Measurements from ENCODE around the gene NIT1. TPM values are rescaled to one million over a fixed set of nuclear protein-coding genes. Genes with fewer than 3 reads are reported as not detected.

Gene NIT1
- total RNA-seq, 1 experiment from 2014 or later, result 52.9 TPM

DNA sequence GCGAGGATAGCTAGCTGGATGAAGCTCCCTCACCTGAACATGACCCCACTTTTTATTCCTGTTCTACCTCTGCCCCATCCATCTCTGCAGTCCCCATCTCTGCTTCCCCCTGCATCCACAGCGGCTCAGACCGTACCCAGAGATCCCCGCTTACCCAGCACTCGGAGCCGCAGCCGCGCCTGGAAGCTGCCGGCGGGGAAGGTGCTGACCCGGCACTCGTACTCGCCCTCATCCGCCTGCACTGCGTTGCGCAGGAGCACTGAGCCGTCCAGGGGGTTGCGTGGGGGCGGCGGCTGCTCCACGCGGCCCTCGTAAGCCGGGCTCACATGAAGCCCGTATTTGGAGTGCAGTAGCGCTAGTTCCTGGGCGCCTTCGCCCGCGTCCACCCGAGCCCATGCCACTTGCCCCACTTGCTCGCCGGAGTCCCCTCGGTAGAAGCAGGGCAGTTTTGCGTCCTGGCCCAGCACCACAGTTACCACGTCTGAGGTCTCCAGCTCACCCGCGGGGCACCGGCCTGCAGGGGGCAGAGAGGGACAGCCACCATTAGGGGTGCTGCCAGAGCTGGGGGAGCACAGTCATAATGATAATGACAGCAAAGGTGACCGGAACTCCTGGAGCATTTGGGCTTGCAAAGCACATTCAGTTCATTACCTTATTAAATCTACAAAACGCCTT, 38.3 kb upstream of the NIT1 start:
- H3K9me3 Mint-ChIP-seq (ENCODE audit: low read depth, unreplicated experiment), result no peaks in the 10 kb centered on the region
- intact Hi-C loops (cut with micrococcal nuclease; ENCODE audit: unreplicated experiment), result loop anchor here (5.0 kb wide), 1 partner anchor 32 kb away; the partner anchor contains the start of gene USF1
- CTCF ChIA-PET, result interaction anchor here (2.1 kb wide), 1 partner anchor 10 kb away, joined by 4 read pairs; the partner anchor contains the start of gene NECTIN4
- peaks cover 49% of the 10 kb centered on the region for H3K4me1 Mint-ChIP-seq (ENCODE audit: low read depth, unreplicated experiment)
- BruUV-seq (replicated peaks), result no TSS peak
- TF ChIP-seq, protein P1, sequence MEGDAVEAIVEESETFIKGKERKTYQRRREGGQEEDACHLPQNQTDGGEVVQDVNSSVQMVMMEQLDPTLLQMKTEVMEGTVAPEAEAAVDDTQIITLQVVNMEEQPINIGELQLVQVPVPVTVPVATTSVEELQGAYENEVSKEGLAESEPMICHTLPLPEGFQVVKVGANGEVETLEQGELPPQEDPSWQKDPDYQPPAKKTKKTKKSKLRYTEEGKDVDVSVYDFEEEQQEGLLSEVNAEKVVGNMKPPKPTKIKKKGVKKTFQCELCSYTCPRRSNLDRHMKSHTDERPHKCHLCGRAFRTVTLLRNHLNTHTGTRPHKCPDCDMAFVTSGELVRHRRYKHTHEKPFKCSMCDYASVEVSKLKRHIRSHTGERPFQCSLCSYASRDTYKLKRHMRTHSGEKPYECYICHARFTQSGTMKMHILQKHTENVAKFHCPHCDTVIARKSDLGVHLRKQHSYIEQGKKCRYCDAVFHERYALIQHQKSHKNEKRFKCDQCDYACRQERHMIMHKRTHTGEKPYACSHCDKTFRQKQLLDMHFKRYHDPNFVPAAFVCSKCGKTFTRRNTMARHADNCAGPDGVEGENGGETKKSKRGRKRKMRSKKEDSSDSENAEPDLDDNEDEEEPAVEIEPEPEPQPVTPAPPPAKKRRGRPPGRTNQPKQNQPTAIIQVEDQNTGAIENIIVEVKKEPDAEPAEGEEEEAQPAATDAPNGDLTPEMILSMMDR (IDR thresholded peaks at IDR 0.05; ENCODE audit: unreplicated experiment), result no peak
- no peak overlapping the region for H3K27ac Mint-ChIP-seq (ENCODE audit: unreplicated experiment)
- no peaks in the 10 kb centered on the region for H3K27me3 Mint-ChIP-seq (ENCODE audit: unreplicated experiment)
- no peak overlapping the region for H3K4me3 Mint-ChIP-seq (ENCODE audit: low read depth, unreplicated experiment)
- peaks cover 65% of the 10 kb centered on the region for H3K36me3 Mint-ChIP-seq (ENCODE audit: insufficient read depth, unreplicated experiment)
- DNase-seq, result no peak

- no TSS peak for BruUV-seq (replicated peaks)
- Mint-ChIP-seq H3K4me3 (ENCODE audit: low read depth, unreplicated experiment) (peak overlapping the region; percentile 14), H3K9me3 (ENCODE audit: low read depth, unreplicated experiment) (no peaks in the 10 kb centered on the region), H3K27me3 (ENCODE audit: unreplicated experiment) (no peaks in the 10 kb centered on the region), H3K4me1 (ENCODE audit: low read depth, unreplicated experiment) (peaks cover 61% of the 10 kb centered on the region), H3K36me3 (ENCODE audit: insufficient read depth, unreplicated experiment) (peaks cover 66% of the 10 kb centered on the region), H3K27ac (ENCODE audit: unreplicated experiment) (peak overlapping the region; percentile 25)
- TF ChIP-seq, protein P1 (IDR thresholded peaks at IDR 0.05; ENCODE audit: unreplicated experiment), result no peak
- intact Hi-C loops (cut with micrococcal nuclease; ENCODE audit: unreplicated experiment), result loop anchor here (5.0 kb wide), 1 partner anchor 33 kb away; the partner anchor contains the start of gene USF1
- no peak for DNase-seq
- CTCF ChIA-PET, result interaction anchor here (2.1 kb wide), 1 partner anchor 8 kb away, joined by 4 read pairs; the partner anchor contains the start of gene NECTIN4
Measured at GRCh38 chr1:161080441-161081405, 37.2 kb upstream of the NIT1 start.

DNA sequence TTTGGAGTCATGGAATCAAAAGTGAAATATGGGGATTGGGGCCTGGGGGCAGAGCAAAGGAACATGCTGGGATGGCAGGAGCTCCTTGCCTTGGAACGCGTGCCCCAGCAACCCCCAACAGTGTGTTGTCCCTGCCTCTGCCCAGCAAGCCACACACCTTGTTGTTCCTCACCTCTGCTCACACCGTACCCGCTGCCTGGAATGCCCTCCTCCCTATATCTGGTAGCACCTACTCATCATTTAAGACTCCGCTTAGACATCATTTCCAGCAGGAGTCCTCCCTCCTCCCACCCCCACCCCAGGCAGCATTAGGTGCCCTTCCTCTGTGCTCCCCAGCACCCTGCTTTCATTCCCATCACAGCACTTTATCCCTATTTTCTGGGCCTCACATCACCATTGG, 36.4 kb upstream of the NIT1 start:
- Mint-ChIP-seq H3K4me1 (ENCODE audit: low read depth, unreplicated experiment) (peaks cover 68% of the 10 kb centered on the region), H3K27ac (ENCODE audit: unreplicated experiment) (peak overlapping the region; percentile 25), H3K27me3 (ENCODE audit: unreplicated experiment) (no peaks in the 10 kb centered on the region), H3K9me3 (ENCODE audit: low read depth, unreplicated experiment) (no peaks in the 10 kb centered on the region), H3K4me3 (ENCODE audit: low read depth, unreplicated experiment) (peak overlapping the region; percentile 14), H3K36me3 (ENCODE audit: insufficient read depth, unreplicated experiment) (peaks cover 68% of the 10 kb centered on the region)
- intact Hi-C loops (cut with micrococcal nuclease; ENCODE audit: unreplicated experiment), result loop anchor here (5.0 kb wide), 1 partner anchor 34 kb away; the partner anchor contains the start of gene USF1
- no TSS peak for BruUV-seq (replicated peaks)
- CTCF ChIA-PET, result interaction anchor here (2.1 kb wide), 1 partner anchor 8 kb away, joined by 4 read pairs; the partner anchor contains the start of gene NECTIN4
- TF ChIP-seq, protein P1 (IDR thresholded peaks at IDR 0.05; ENCODE audit: unreplicated experiment), result no peak
- no peak for DNase-seq

GRCh38 chr1:161082483-161082882, 35.4 kb upstream of the NIT1 start:
- H3K4me3 Mint-ChIP-seq (ENCODE audit: low read depth, unreplicated experiment), result peak overlapping the region; percentile 77
- TF ChIP-seq, protein P1 (IDR thresholded peaks at IDR 0.05; ENCODE audit: unreplicated experiment), result no peak
- CTCF ChIA-PET, result interaction anchor here (0.7 to 2.0 kb wide), 4 partner anchors 10 to 85 kb away, joined by 3 to 5 read pairs (median 4); partner anchors contain the start of gene USF1
- H3K9me3 Mint-ChIP-seq (ENCODE audit: low read depth, unreplicated experiment), result no peaks in the 10 kb centered on the region
- H3K4me1 Mint-ChIP-seq (ENCODE audit: low read depth, unreplicated experiment), result peaks cover 78% of the 10 kb centered on the region
- H3K36me3 Mint-ChIP-seq (ENCODE audit: insufficient read depth, unreplicated experiment), result peaks cover 69% of the 10 kb centered on the region
- intact Hi-C loops (cut with micrococcal nuclease; ENCODE audit: unreplicated experiment), result loop anchor here (2.0 to 5.0 kb wide), 2 partner anchors 14 to 35 kb away; partner anchors contain the start of gene USF1
- H3K27me3 Mint-ChIP-seq (ENCODE audit: unreplicated experiment), result no peaks in the 10 kb centered on the region
- DNase-seq, result peak; percentile 37
- H3K27ac Mint-ChIP-seq (ENCODE audit: unreplicated experiment), result peak overlapping the region; percentile 25
- BruUV-seq (replicated peaks), result no TSS peak

All from Calu3 (cell line).